H9 (cell line): ENCODE data around the gene BICD1. TPM values are rescaled to one million over a fixed set of nuclear protein-coding genes. Genes with fewer than 3 reads are reported as not detected.
A peak's percentile ranks its signal among the peaks of the same experiment; 100 is the strongest.

Experiments
- DNase-seq: peaks from one replicate; pipeline ENCODE4 v3.0.0-alpha.2; 2017
- H2AFZ ChIP-seq: one replicate; pipeline ENCODE4 v1.6.1; 2013; ENCODE audit warnings: mild to moderate bottlenecking, low read length, control low read depth, moderate library complexity
- H2AK5ac ChIP-seq: 2 replicates; pipeline ENCODE4 v1.6.1; 2013; ENCODE audit warnings: low read length, control low read depth, mixed read lengths; ENCODE audit not compliant: insufficient read length
- H2BK120ac ChIP-seq: one replicate; pipeline ENCODE4 v1.6.1; 2013; ENCODE audit warnings: low read depth, mild to moderate bottlenecking, low read length, control low read depth, inconsistent platforms; ENCODE audit not compliant: poor library complexity, severe bottlenecking
- H2BK12ac ChIP-seq: 2 replicates; pipeline ENCODE4 v1.6.1; 2013; ENCODE audit warnings: low read length, control low read depth, mixed read lengths, low read depth; ENCODE audit not compliant: insufficient read length
- H2BK15ac ChIP-seq: 2 replicates; pipeline ENCODE4 v1.6.1; 2013; ENCODE audit warnings: low read depth, low read length, control low read depth
- H2BK20ac ChIP-seq: one replicate; pipeline ENCODE4 v1.6.1; 2013; ENCODE audit warnings: low read depth, mild to moderate bottlenecking, low read length, control low read depth, inconsistent platforms; ENCODE audit not compliant: poor library complexity, severe bottlenecking
- H2BK5ac ChIP-seq: 2 replicates; pipeline ENCODE4 v1.6.1; 2013; ENCODE audit warnings: low read length, control low read depth, mixed read lengths; ENCODE audit not compliant: insufficient read length
- H3K14ac ChIP-seq: 2 replicates; pipeline ENCODE4 v1.6.1; 2013; ENCODE audit warnings: low read length, control low read depth; ENCODE audit not compliant: insufficient read depth
- H3K18ac ChIP-seq: 2 replicates; pipeline ENCODE4 v1.6.1; 2013; ENCODE audit warnings: low read depth, mild to moderate bottlenecking, mixed read lengths, low read length, control low read depth; ENCODE audit not compliant: insufficient read length
- H3K23ac ChIP-seq: 2 replicates; pipeline ENCODE4 v1.6.1; 2013; ENCODE audit warnings: low read length, control low read depth, mixed read lengths, low read depth; ENCODE audit not compliant: insufficient read length
- H3K23me2 ChIP-seq: 2 replicates; pipeline ENCODE4 v1.6.1; 2013; ENCODE audit warnings: low read depth, mild to moderate bottlenecking, mixed read lengths, low read length, control low read depth; ENCODE audit not compliant: insufficient read length, poor library complexity, severe bottlenecking
- H3K27ac ChIP-seq: 2 replicates; pipeline ENCODE4 v1.5.1; 2013; ENCODE audit warnings: low read length, control low read depth, mixed read lengths, low read depth; ENCODE audit not compliant: insufficient read length
- H3K27me3 ChIP-seq: 2 replicates; pipeline ENCODE4 v1.6.1; 2013; ENCODE audit warnings: low read length, control low read depth, inconsistent platforms; ENCODE audit not compliant: insufficient read depth
- H3K4ac ChIP-seq: 2 replicates; pipeline ENCODE4 v1.6.1; 2013; ENCODE audit warnings: low read depth, mild to moderate bottlenecking, control low read depth, inconsistent platforms, low read length, moderate library complexity
- H3K4me1 ChIP-seq: 2 replicates; pipeline ENCODE4 v1.6.1; 2013; ENCODE audit warnings: low read length, control low read depth, inconsistent platforms; ENCODE audit not compliant: insufficient read depth
- H3K4me2 ChIP-seq: 2 replicates; pipeline ENCODE4 v1.6.1; 2013; ENCODE audit warnings: low read length, control low read depth, mixed read lengths; ENCODE audit not compliant: insufficient read length, insufficient read depth
- H3K56ac ChIP-seq: 2 replicates; pipeline ENCODE4 v1.6.1; 2013; ENCODE audit warnings: low read depth, mild to moderate bottlenecking, mixed read lengths, low read length, control low read depth; ENCODE audit not compliant: insufficient read length
- H3K79me1 ChIP-seq: 2 replicates; pipeline ENCODE4 v1.6.1; 2013; ENCODE audit warnings: low read depth, mild to moderate bottlenecking, moderate library complexity, low read length, control low read depth, inconsistent platforms; ENCODE audit not compliant: insufficient read depth, poor library complexity, severe bottlenecking
- H3K79me2 ChIP-seq: 2 replicates; pipeline ENCODE4 v1.6.1; 2013; ENCODE audit warnings: low read length, control low read depth, inconsistent platforms; ENCODE audit not compliant: insufficient read depth
- H3K9ac ChIP-seq: 2 replicates; pipeline ENCODE4 v1.6.1; 2013; ENCODE audit warnings: low read length, control low read depth, mixed read lengths; ENCODE audit not compliant: insufficient read length; ENCODE audit errors: extremely low read depth
- H3K9me3 ChIP-seq: one replicate; pipeline ENCODE4 v1.6.1; 2013; ENCODE audit warnings: low read depth, low read length, inconsistent platforms; ENCODE audit not compliant: control insufficient read depth
- H3T11ph ChIP-seq: one replicate; pipeline ENCODE4 v1.6.1; 2013; ENCODE audit warnings: mild to moderate bottlenecking, low read length, control low read depth, inconsistent platforms
- H4K20me1 ChIP-seq: one replicate; pipeline ENCODE4 v1.6.1; 2013; ENCODE audit not compliant: control insufficient read depth, insufficient read length, insufficient read depth
- H4K5ac ChIP-seq: 2 replicates; pipeline ENCODE4 v1.6.1; 2013; ENCODE audit warnings: low read depth, mild to moderate bottlenecking, mixed read lengths, low read length, control low read depth; ENCODE audit not compliant: insufficient read length
- H4K8ac ChIP-seq: replicated peaks from 2 replicates; pipeline ENCODE4 v1.6.1; 2013; ENCODE audit warnings: low read length, control low read depth, mixed read lengths, low read depth; ENCODE audit not compliant: insufficient read length
- H4K91ac ChIP-seq: 2 replicates; pipeline ENCODE4 v1.6.1; 2013; ENCODE audit warnings: low read depth, mild to moderate bottlenecking, moderate library complexity, mixed read lengths, low read length, control low read depth; ENCODE audit not compliant: insufficient read length
- H3K27ac Mint-ChIP-seq, 3 experiments: 2 replicates in 2 of 3; 3 replicates in 1 of 3; pipeline ENCODE4 v1.8.0; 2020 to 2021; ENCODE audit warnings: mixed read lengths in 3 of 3, mild to moderate bottlenecking in 1 of 3, moderate library complexity in 1 of 3
- H3K27me3 Mint-ChIP-seq: 2 replicates; pipeline ENCODE4 v1.8.0; 2021; ENCODE audit warnings: low read depth, mild to moderate bottlenecking, moderate library complexity, mixed read lengths
- H3K36me3 Mint-ChIP-seq, 3 experiments: 2 replicates in 2 of 3; 3 replicates in 1 of 3; pipeline ENCODE4 v1.8.0; 2020 to 2021; ENCODE audit warnings: low read depth in 3 of 3, mixed read lengths in 3 of 3; ENCODE audit not compliant: insufficient read depth in 1 of 3
- H3K4me1 Mint-ChIP-seq, 2 experiments: 2 replicates each; pipeline ENCODE4 v1.8.0; 2020; ENCODE audit warnings: mixed read lengths in 2 of 2
- H3K4me3 Mint-ChIP-seq, 2 experiments: 2 replicates in 1 of 2; 3 replicates in 1 of 2; pipeline ENCODE4 v1.8.0; 2020 to 2021; ENCODE audit warnings: mild to moderate bottlenecking in 2 of 2, mixed read lengths in 2 of 2, moderate library complexity in 1 of 2
- H3K9me3 Mint-ChIP-seq, 2 experiments: 2 replicates in 1 of 2; 3 replicates in 1 of 2; pipeline ENCODE4 v1.8.0; 2020; ENCODE audit warnings: mild to moderate bottlenecking in 2 of 2, mixed read lengths in 2 of 2, moderate library complexity in 1 of 2
- WGBS: extraction: QIAGEN DNeasy Blood & Tissue Kit; methylation state at CpG from one replicate; pipeline ENCODE4 v1.1.7; 2013; ENCODE audit warnings: missing lambda C conversion rate, low lambda C conversion rate, mixed read lengths; ENCODE audit not compliant: insufficient read length; ENCODE audit errors: extremely low coverage; 5-methylcytosine and 5-hydroxymethylcytosine counted together
- total RNA-seq: library from RNA; stranded (reverse); gene quantifications from 2 replicates; pipeline ENCODE4 v1.2.1, GENCODE V29; 2021
- TF ChIP-seq, protein P1 (sequence below): fragments of 200-600 bp; sonication (generic); conservative IDR thresholded peaks from 3 replicates; pipeline ENCODE4 v1.8.0; 2021; ENCODE audit warnings: antibody characterized with exemption, mild to moderate bottlenecking

BICD1 gene
- total RNA-seq, 1 experiment from 2014 or later, result 134 TPM

DNA sequence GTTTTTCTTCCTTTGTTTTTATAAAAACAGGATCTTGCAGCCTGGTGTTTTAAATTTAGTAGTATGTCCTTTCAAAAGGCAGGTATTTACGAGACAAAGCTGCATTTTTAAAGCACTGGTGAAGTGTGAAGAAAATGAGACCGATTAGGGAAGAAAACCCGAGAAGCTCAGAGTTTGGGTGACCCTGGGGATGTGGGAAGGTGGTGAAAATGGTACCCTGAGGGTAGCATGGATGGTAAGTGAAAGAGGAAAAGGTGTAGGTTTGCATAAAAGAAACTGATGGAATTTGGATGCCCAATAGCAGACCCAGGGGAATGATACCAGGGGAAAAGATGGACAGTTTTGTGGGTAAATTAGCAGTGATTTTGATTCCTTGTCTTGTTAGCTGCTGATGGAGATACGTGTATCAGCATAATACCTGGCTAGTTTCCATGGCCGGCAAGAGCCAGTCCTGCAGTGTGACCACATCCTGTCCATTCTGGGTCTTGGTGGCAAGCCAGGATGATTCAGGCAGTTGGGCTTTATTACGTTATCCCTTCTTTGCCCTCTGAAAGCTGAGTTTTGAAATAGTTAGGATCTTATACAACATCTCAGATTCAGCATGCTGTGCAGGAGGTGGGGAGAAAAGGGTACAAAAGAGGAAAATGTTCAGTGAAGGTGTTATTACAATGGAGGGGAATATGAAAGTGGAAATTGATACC, 8.9 kb downstream of the BICD1 start:
- Histone ChIP-seq H3K23ac (no peak overlapping the region), H3K4me1 (peaks cover 17% of the 10 kb centered on the region), H3K9ac (no peak overlapping the region), H4K5ac (no peak overlapping the region), H4K20me1 (no peaks in the 10 kb centered on the region), H3K27ac (no peak overlapping the region), H3K4ac (no peak overlapping the region), H2BK5ac (no peak overlapping the region), H3K4me2 (no peak overlapping the region), H4K91ac (no peak overlapping the region), H3K56ac (no peak overlapping the region), H3K79me1 (peaks cover 3% of the 10 kb centered on the region), H2BK12ac (no peak overlapping the region), H4K8ac (no peak overlapping the region), H2AFZ (no peak overlapping the region), H3K9me3 (no peaks in the 10 kb centered on the region), H3K14ac (no peak overlapping the region), H3K18ac (no peak overlapping the region), H3K79me2 (peaks cover 20% of the 10 kb centered on the region; the same call in 1 of the 2 replicates), H3K27me3 (no peaks in the 10 kb centered on the region), H2BK20ac (no peak overlapping the region), H3K23me2 (no peaks in the 10 kb centered on the region), H2BK120ac (no peak overlapping the region), H3T11ph (no peak overlapping the region), H2BK15ac (no peak overlapping the region), H2AK5ac (no peak overlapping the region)
- Mint-ChIP-seq H3K36me3 (peaks cover 7 to 46% (median 25%) of the 10 kb centered on the region in 3 experiments; a peak in 5 of 7 replicates), H3K27ac (peak overlapping the region; percentile 11 to 79 (median 16); a peak in 6 of 7 replicates), H3K27me3 (no peaks in the 10 kb centered on the region), H3K4me3 (no peak overlapping the region), H3K9me3 (no peaks in the 10 kb centered on the region; a peak in 1 of 5 replicates), H3K4me1 (peaks cover 59 to 60% of the 10 kb centered on the region in 2 experiments)
- DNase-seq, result peak; percentile 22
- TF ChIP-seq, protein P1, sequence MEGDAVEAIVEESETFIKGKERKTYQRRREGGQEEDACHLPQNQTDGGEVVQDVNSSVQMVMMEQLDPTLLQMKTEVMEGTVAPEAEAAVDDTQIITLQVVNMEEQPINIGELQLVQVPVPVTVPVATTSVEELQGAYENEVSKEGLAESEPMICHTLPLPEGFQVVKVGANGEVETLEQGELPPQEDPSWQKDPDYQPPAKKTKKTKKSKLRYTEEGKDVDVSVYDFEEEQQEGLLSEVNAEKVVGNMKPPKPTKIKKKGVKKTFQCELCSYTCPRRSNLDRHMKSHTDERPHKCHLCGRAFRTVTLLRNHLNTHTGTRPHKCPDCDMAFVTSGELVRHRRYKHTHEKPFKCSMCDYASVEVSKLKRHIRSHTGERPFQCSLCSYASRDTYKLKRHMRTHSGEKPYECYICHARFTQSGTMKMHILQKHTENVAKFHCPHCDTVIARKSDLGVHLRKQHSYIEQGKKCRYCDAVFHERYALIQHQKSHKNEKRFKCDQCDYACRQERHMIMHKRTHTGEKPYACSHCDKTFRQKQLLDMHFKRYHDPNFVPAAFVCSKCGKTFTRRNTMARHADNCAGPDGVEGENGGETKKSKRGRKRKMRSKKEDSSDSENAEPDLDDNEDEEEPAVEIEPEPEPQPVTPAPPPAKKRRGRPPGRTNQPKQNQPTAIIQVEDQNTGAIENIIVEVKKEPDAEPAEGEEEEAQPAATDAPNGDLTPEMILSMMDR, result no peak
- no CpG with 5 or more reads among the region's 6 CpGs for WGBS
